SK-N-SH (cell line): Measurements from ENCODE around the gene NUDT1.

Experiments used
- EP300 ChIP-seq, 2 experiments: IDR thresholded peaks; 2 replicates each; pipeline versions ENCODE4 v1.4.0 to v1.6.1; 2012; ENCODE audit warnings: borderline replicate concordance in 1 of 2, low read depth in 1 of 2, low read length in 1 of 2
- EZH2phosphoT487 ChIP-seq: fragments of 200-600 bp; sonication (generic); IDR thresholded peaks from 2 replicates; pipeline ENCODE4 v1.6.1; 2017; ENCODE audit warnings: low read depth, mixed run types, mild to moderate bottlenecking, antibody characterized with exemption, moderate library complexity, borderline replicate concordance
- FOXM1 ChIP-seq: IDR thresholded peaks from 2 replicates; pipeline ENCODE4 v1.4.0; 2012; ENCODE audit warnings: low read depth, mild to moderate bottlenecking
- JUND ChIP-seq: IDR thresholded peaks from 2 replicates; pipeline ENCODE4 v1.4.0; 2012
- NFIC ChIP-seq: IDR thresholded peaks from 2 replicates; pipeline ENCODE4 v1.4.0; 2012; ENCODE audit warnings: borderline replicate concordance
- POLR2AphosphoS5 ChIP-seq: IDR thresholded peaks from 2 replicates; pipeline ENCODE4 v1.6.1; 2012; ENCODE audit warnings: low read depth, low read length
- REST ChIP-seq: IDR thresholded peaks from 2 replicates; pipeline ENCODE4 v1.6.1; 2012; ENCODE audit warnings: mild to moderate bottlenecking, low read depth, low read length, moderate library complexity
- SMC3 ChIP-seq: IDR thresholded peaks from 2 replicates; pipeline ENCODE4 v1.6.1; 2012; ENCODE audit warnings: low read depth, low read length, improper control_type of control experiment
- TAF1 ChIP-seq: IDR thresholded peaks from 2 replicates; pipeline ENCODE4 v1.6.1; 2012; ENCODE audit warnings: low read depth, mild to moderate bottlenecking, low read length, moderate library complexity, borderline replicate concordance
- YY1 ChIP-seq: IDR thresholded peaks from 2 replicates; pipeline ENCODE4 v1.4.0; 2012; ENCODE audit warnings: low read depth, mild to moderate bottlenecking
- TF ChIP-seq, protein P1 (sequence below): fragments of 200-600 bp; sonication (generic); IDR thresholded peaks from 2 replicates; pipeline ENCODE4 v1.6.1; 2017; ENCODE audit warnings: antibody characterized with exemption, mild to moderate bottlenecking, moderate library complexity
- TF ChIP-seq, protein P2 (sequence below): IDR thresholded peaks from 2 replicates; pipeline ENCODE4 v1.4.0; 2012; ENCODE audit warnings: low read depth

DNA sequence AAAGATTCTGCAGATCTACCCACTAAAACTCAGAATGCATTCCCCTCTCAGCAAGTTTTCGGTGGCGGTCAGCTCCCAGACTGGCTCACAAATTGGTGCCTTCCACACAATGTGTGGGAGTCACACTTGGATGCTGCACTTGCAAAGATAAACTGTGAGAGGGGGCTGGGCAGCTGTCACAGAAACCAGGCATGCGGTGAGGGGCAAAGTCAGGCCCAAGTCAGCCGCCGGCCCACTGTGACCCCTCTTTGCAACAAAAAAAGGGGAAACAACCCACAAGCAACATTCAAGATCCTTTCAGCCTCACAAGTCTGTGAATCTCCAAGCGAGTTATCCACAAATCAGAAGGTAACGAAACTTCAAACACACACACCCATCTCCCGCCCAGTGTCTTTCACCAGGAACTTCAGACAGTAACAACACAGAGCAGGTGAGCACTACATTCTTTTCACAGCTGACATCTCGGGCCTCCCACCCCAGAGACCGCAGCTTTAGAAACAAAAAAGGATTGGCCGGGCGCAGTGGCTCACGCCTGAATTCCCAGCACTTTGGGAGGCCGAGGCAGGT, 40.2 kb downstream of the NUDT1 start:
- TF ChIP-seq YY1, result no peak
- no peak for TF ChIP-seq SMC3
- TF ChIP-seq NFIC, result no peak
- TF ChIP-seq, protein P1, sequence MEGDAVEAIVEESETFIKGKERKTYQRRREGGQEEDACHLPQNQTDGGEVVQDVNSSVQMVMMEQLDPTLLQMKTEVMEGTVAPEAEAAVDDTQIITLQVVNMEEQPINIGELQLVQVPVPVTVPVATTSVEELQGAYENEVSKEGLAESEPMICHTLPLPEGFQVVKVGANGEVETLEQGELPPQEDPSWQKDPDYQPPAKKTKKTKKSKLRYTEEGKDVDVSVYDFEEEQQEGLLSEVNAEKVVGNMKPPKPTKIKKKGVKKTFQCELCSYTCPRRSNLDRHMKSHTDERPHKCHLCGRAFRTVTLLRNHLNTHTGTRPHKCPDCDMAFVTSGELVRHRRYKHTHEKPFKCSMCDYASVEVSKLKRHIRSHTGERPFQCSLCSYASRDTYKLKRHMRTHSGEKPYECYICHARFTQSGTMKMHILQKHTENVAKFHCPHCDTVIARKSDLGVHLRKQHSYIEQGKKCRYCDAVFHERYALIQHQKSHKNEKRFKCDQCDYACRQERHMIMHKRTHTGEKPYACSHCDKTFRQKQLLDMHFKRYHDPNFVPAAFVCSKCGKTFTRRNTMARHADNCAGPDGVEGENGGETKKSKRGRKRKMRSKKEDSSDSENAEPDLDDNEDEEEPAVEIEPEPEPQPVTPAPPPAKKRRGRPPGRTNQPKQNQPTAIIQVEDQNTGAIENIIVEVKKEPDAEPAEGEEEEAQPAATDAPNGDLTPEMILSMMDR, result no peak
- TF ChIP-seq POLR2AphosphoS5, result no peak
- no peak for TF ChIP-seq EP300 (IDR thresholded peaks at IDR 0.05; ENCODE audit: borderline replicate concordance in 1 of 2, low read depth in 1 of 2, low read length in 1 of 2)
- no peak for TF ChIP-seq TAF1
- TF ChIP-seq REST, result no peak
- TF ChIP-seq EZH2phosphoT487, result no peak
- no peak for TF ChIP-seq FOXM1
- no peak for TF ChIP-seq JUND
- TF ChIP-seq, protein P2, sequence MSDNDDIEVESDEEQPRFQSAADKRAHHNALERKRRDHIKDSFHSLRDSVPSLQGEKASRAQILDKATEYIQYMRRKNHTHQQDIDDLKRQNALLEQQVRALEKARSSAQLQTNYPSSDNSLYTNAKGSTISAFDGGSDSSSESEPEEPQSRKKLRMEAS, result no peak
